ENCODE measurements around the gene DCD.

DCD gene

DNA sequence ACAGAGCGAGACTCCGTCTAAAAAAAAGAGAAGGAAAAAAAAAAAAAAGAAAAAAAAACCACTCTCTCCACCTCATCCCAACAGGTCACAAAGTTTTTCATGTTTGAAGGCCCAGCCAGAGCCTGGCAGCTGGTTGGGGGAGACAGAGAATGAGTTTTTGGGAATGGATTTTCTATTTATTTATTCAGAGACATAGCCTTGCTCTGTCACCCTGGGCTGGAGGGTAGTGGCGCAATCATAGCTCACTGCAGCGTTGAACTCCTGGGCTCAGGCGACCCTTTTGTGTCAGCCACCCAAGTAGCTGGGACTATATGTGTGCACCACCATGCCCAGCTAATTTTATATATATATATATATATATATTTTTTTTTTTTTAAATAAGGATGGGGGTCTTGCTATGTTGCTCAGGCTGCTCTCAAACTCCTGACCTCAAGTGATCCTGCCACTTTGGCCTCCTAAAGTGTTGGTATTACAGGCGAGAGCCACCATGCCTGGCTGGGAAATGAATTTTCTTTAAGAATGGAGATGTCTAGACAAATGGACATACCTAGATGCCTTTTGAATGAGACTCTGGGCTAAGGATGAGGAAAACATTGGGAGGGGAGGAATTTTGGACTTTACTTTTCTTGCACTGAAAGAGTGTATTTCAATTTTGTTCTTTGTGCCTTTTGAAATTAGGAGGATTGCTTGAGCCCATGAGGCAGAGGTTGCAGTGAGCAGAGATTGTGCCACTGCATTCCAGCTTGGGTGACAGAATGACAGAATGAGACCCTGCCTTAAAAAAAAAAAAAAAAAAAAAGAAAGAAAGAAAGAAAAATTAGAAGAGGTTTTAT lies 42.8 kb downstream of the DCD start:
- DNase-seq, result no peak

GRCh38 chr12:54604436-54604835 lies 43.7 kb downstream of the DCD start:
- DNase-seq, result no peak

DNA sequence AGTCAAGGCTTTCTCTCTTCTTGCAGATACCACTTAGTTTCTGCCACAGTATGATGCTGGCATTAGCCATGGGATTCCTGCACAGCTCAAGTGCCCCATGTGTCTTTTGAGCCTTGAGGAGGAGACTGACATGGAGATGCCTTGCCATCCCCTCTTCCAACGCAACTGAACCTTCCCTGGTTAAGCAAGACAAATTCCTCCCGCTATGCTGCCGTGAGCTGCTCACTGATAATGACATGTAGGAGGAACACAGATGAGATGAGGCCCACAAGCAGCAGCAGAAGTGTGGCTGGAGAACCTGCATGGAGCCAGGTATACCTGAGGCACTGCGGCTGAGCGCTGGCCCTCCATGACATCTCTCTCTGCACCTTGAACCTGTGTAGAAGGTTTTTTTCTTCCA lies 44.3 kb downstream of the DCD start:
- no peak for DNase-seq

DNA sequence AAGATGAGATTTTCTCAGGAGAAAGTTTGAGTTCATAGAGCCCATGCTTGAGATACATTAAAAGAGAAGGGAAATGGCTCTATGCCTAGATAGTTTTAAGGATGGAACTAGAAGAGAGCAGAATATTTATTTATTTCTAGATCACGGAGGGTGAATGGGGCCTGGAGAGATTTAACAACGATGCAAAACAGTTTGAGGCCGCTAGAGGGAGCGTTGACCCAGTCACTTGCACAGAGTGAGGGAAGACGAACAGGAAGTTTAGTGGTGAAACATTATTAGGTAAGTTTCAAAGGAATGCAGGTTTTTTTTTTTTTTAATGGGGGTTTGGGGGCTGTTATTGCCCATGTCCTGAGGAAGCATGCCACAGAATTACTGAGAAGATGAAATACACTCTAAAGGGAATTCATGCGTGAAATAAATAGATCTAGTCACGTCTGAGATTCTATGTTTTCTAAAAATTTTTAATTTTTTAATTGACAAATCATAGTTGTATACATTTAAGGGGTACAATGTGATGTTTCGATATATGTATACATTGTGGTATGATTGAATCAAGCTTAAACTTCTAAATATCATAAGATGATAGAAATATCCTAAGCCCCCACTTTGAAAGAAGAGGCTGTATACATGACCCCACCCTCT lies 44.9 kb downstream of the DCD start:
- DNase-seq, result peak in 4 of 5 experiments; percentile 23 to 71 (median 39)

DNA sequence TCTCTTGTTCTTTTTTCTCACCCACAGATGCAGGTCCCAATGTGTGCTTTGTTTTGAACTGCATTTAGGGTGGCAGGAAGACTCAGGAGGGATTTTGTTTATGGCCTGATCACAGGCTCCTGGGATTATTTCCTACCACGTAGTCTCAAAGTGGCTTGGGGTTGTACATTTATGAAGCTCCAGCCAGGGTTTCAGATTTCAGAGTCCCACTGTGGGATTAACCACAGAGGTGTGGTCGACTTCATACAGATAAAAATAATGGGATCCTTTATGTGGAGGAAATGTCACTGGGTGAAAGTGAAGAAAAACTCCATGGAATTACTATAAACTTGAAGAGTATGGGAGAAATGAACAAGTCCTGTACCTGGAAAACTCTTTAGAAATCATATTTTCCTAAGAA lies 45.5 kb downstream of the DCD start:
- DNase-seq, result no peak

DNA sequence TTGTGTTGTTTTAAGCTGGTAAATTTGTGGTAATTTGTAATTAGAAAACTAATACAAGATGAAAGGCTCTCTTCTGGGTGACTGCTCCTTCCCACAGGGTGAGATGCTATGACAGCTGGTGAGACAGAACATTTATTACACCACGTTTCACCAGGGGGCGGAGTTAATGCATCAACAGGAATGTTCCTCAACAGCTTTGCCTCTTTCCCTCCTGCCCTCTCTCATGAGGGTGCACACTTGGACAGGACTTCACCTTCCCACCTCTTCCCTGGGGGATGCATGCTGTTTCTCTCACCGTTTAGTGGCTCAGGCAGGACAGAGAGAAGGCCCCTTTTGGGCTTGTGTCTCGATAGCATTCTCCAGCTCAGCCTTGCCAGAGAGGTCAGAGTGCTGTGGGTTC lies 46.3 kb downstream of the DCD start:
- no peak for DNase-seq

DNA sequence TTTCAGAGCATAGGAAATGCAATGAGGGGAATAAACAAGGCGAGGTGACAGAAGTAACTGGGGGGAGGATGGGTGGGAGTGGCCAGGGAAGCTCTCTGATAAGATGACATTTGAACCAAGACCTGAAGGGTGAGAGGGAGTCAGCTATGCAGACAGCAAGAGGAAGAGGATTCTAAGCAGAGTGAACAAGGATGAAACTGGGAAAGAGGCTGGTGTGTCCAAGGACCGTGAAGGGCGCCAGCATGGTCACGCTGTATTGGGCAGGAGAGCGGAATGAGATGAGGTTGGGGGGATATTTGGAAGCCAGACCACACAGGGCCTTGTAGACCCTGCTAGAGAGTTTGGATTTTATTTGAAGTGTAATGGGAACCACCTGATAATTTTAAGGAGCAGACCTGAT lies 49.2 kb downstream of the DCD start:
- no peak for DNase-seq

DNA sequence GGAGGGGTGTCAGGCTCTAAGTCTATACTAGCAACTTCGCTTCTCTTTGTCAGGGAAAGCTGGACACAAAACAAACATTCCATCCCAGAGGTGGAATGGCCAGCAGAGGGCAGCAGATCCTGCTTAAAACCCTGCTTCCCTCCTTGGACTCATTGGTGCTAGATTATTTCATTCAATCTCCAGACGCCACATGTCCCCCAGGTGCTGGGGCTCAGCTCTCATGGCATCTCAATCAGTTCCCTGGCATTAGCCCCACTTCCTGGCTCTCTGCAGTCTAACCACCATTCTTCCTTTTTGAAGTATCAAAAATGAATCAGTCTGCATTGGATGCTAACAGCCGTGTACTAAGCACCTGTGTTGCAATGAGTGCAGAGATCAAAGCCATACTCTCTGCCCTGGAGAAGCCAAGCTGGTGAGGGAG lies 51.6 kb downstream of the DCD start:
- DNase-seq, result peak in 3 of 5 experiments; percentile 19 to 37 (median 24)

DNA sequence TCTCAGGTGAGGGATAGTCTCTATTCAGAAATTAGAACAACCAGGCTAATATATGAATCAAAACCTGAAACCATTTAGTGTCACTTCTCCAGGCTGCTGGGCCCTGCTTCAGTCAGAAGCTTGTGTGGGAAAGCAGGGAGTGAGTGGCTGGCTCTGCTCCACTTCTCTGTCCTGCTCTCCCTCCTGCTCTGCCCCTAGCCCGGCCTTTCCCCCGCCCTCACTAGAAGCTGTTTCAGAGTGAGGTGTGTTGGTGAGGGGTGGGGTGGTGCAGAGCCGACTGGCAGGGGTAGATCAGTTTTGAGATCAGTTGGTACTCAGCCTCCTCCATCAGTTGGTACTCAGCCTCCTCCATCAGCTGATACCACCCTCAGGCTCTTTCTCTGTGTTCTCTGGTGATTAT lies 52.7 kb downstream of the DCD start:
- no peak for DNase-seq
